Loucy (cell line): ENCODE data around the gene CTNNB1.
A peak's percentile ranks its signal among the peaks of the same experiment; 100 is the strongest.

Experiments
- H2AFZ ChIP-seq: fragments of 200-600 bp; sonication (generic); 2 replicates; pipeline ENCODE4 v1.6.0; 2016; ENCODE audit warnings: antibody characterized with exemption, mild to moderate bottlenecking, low read length, moderate library complexity
- H3F3A ChIP-seq: fragments of 200-600 bp; 2 replicates; pipeline ENCODE4 v1.6.0; 2016; ENCODE audit warnings: antibody characterized with exemption, low read depth, mild to moderate bottlenecking
- H3K27me3 ChIP-seq: fragments of 200-600 bp; sonication (generic); 2 replicates; pipeline ENCODE4 v1.6.1; 2014; ENCODE audit warnings: low read length, mild to moderate bottlenecking; ENCODE audit not compliant: insufficient read depth, poor library complexity, severe bottlenecking
- H3K36me3 ChIP-seq: fragments of 200-600 bp; sonication (generic); 2 replicates; pipeline ENCODE4 v1.6.1; 2016; ENCODE audit warnings: low read length; ENCODE audit not compliant: insufficient read depth
- H3K4me1 ChIP-seq: fragments of 200-600 bp; sonication (generic); 2 replicates; pipeline ENCODE4 v1.5.1; 2014; ENCODE audit warnings: low read length, mild to moderate bottlenecking; ENCODE audit not compliant: insufficient read depth, poor library complexity, severe bottlenecking
- H3K4me2 ChIP-seq: fragments of 200-600 bp; sonication (generic); 2 replicates; pipeline ENCODE4 v1.6.0; 2014; ENCODE audit warnings: antibody characterized with exemption, low read length, low read depth, mild to moderate bottlenecking; ENCODE audit not compliant: poor library complexity, severe bottlenecking
- H3K4me3 ChIP-seq: fragments of 200-600 bp; sonication (generic); 2 replicates; pipeline ENCODE4 v1.5.1; 2014; ENCODE audit warnings: low read length, mild to moderate bottlenecking, mixed read lengths; ENCODE audit not compliant: poor library complexity, severe bottlenecking
- H3K79me2 ChIP-seq: fragments of 200-600 bp; sonication (generic); 2 replicates; pipeline ENCODE4 v1.6.1; 2014; ENCODE audit warnings: low read length; ENCODE audit not compliant: insufficient read depth
- H3K9ac ChIP-seq: fragments of 200-600 bp; sonication (generic); 2 replicates; pipeline ENCODE4 v1.6.0; 2014; ENCODE audit warnings: mild to moderate bottlenecking, low read depth, low read length, moderate library complexity; ENCODE audit not compliant: poor library complexity, severe bottlenecking
- H3K9me2 ChIP-seq: fragments of 200-600 bp; sonication (generic); replicated peaks from 2 replicates; pipeline ENCODE4 v1.6.1; 2016; ENCODE audit warnings: low read depth, low read length, mixed read lengths
- H3K9me3 ChIP-seq: fragments of 200-600 bp; sonication (generic); 2 replicates; pipeline ENCODE4 v1.6.1; 2014; ENCODE audit warnings: mild to moderate bottlenecking, antibody characterized with exemption, low read length, low read depth; ENCODE audit not compliant: insufficient read depth
- H4K20me1 ChIP-seq: fragments of 200-600 bp; sonication (generic); 2 replicates; pipeline ENCODE4 v1.6.0; 2014; ENCODE audit warnings: antibody characterized with exemption, low read length, mild to moderate bottlenecking; ENCODE audit not compliant: insufficient read depth, poor library complexity, severe bottlenecking
- EZH2phosphoT487 ChIP-seq: fragments of 200-600 bp; IDR thresholded peaks from 2 replicates; pipeline ENCODE4 v1.6.1; 2018; ENCODE audit warnings: antibody characterized with exemption, mild to moderate bottlenecking, moderate library complexity, borderline replicate concordance
- TF ChIP-seq, protein P1 (sequence below): fragments of 200-600 bp; sonication (generic); conservative IDR thresholded peaks from 2 replicates; pipeline ENCODE4 v1.5.1; 2014; ENCODE audit warnings: mild to moderate bottlenecking, antibody characterized with exemption, low read length

Gene CTNNB1

GRCh38 chr3:41198950-41199865 is at the start of gene CTNNB1:
Gene CTNNB1, plus strand, starts transcription at chr3:41199505. Its CDS starts 24,564 bp downstream, at chr3:41224069.
- Histone ChIP-seq H3K36me3 (no peaks in the 10 kb centered on the region), H3K4me2 (peak within 1 kb of the TSS; percentile 87), H3K9ac (peak within 1 kb of the TSS; percentile 93), H3K9me2 (no peaks in the 10 kb centered on the region), H2AFZ (peak within 1 kb of the TSS; percentile 91), H3F3A (0 out of 2 replicates have a peak, but pooled peaks cover 6% of the 10 kb centered on the region), H4K20me1 (peaks cover 43% of the 10 kb centered on the region), H3K4me3 (peak within 1 kb of the TSS; percentile 88), H3K27me3 (no peaks in the 10 kb centered on the region), H3K4me1 (peaks cover 32% of the 10 kb centered on the region), H3K9me3 (no peaks in the 10 kb centered on the region), H3K79me2 (peaks cover 48% of the 10 kb centered on the region)
- TF ChIP-seq EZH2phosphoT487, result no peak
- TF ChIP-seq, protein P1, sequence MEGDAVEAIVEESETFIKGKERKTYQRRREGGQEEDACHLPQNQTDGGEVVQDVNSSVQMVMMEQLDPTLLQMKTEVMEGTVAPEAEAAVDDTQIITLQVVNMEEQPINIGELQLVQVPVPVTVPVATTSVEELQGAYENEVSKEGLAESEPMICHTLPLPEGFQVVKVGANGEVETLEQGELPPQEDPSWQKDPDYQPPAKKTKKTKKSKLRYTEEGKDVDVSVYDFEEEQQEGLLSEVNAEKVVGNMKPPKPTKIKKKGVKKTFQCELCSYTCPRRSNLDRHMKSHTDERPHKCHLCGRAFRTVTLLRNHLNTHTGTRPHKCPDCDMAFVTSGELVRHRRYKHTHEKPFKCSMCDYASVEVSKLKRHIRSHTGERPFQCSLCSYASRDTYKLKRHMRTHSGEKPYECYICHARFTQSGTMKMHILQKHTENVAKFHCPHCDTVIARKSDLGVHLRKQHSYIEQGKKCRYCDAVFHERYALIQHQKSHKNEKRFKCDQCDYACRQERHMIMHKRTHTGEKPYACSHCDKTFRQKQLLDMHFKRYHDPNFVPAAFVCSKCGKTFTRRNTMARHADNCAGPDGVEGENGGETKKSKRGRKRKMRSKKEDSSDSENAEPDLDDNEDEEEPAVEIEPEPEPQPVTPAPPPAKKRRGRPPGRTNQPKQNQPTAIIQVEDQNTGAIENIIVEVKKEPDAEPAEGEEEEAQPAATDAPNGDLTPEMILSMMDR, result no peak; the same call in 1 of the 2 replicates

GRCh38 chr3:41155834-41156233 is 43.5 kb upstream of the CTNNB1 start:
- Histone ChIP-seq H3K4me2 (no peak overlapping the region), H3K4me3 (no peak overlapping the region), H3K36me3 (no peaks in the 10 kb centered on the region), H3K4me1 (peaks cover 19% of the 10 kb centered on the region), H3K27me3 (no peaks in the 10 kb centered on the region), H3K9ac (no peak overlapping the region), H3F3A (no peaks in the 10 kb centered on the region), H3K79me2 (no peaks in the 10 kb centered on the region), H2AFZ (no peak overlapping the region), H3K9me2 (no peaks in the 10 kb centered on the region), H4K20me1 (no peaks in the 10 kb centered on the region), H3K9me3 (no peaks in the 10 kb centered on the region)
- no peak for TF ChIP-seq EZH2phosphoT487
- TF ChIP-seq, protein P1, result no peak

- Histone ChIP-seq H2AFZ (no peak overlapping the region), H3K9me2 (no peaks in the 10 kb centered on the region), H3K9me3 (no peaks in the 10 kb centered on the region), H3K9ac (no peak overlapping the region), H3K4me3 (peak overlapping the region; percentile 2), H3K4me2 (peak overlapping the region; percentile 59), H4K20me1 (no peaks in the 10 kb centered on the region), H3F3A (no peaks in the 10 kb centered on the region), H3K36me3 (no peaks in the 10 kb centered on the region), H3K4me1 (peaks cover 36% of the 10 kb centered on the region), H3K27me3 (no peaks in the 10 kb centered on the region), H3K79me2 (no peaks in the 10 kb centered on the region)
- TF ChIP-seq, protein P1, result no peak
- TF ChIP-seq EZH2phosphoT487, result no peak
These were observed 40.4 kb upstream of the CTNNB1 start for GRCh38 chr3:41158947-41159346.
